K562 (cell line): ENCODE measurements around the gene BICD1. TPM values are rescaled to one million over a fixed set of nuclear protein-coding genes. Genes with fewer than 3 reads are reported as not detected.

Source experiments
- ATAC-seq: fragments of 200-7000 bp; cut with Tn5 transposase; 3 replicates; pipeline ENCODE4 v1.9.1; 2020; ENCODE audit warnings: moderate library complexity
- BruUV-seq: library from RNA; stranded (reverse); fragments of 400-500 nt; replicated peaks from 2 replicates; lab custom pipeline; 2021; lab: Mats Ljungman, UMichigan
- CTCF ChIA-PET: fragments of 300-600 bp; formaldehyde crosslinking; extraction: SDS; loops from one replicate; lab custom pipeline; 2021; ENCODE audit warnings: low intra/inter-chr PET ratio; lab: Yijun Ruan, JAX
- POLR2A ChIA-PET: fragments of 300-600, 350-650 bp; sonication (Branson Sonifier 250); formaldehyde crosslinking; extraction: SDS; loops from one replicate; lab custom pipeline; 2021; ENCODE audit warnings: antibody characterized with exemption, inconsistent platforms; lab: Yijun Ruan, JAX
- DNase-seq, 4 experiments: peaks; one replicate each; pipeline versions ENCODE4 v3.0.0 to v3.0.0-alpha.2; 2011 to 2018; ENCODE audit warnings: low spot score in 3 of 4, mixed read lengths in 3 of 4; ENCODE audit errors: extremely low read depth in 1 of 4
- FAIRE-seq: peaks from 2 replicates; lab custom pipeline; 2011; peaks lifted over from hg19 to GRCh38; lab: Jason Lieb, UNC
- H2AFZ ChIP-seq: 2 replicates; pipeline ENCODE4 v1.6.0; 2011; ENCODE audit warnings: low read depth, low read length, control low read depth, inconsistent platforms
- H3K27ac ChIP-seq: fragments of 200-600 bp; 3 replicates; pipeline ENCODE4 v1.8.0; 2011; ENCODE audit warnings: low read depth, mild to moderate bottlenecking, control low read depth, inconsistent platforms, low read length, moderate library complexity, mixed read lengths; ENCODE audit errors: extremely low read depth
- H3K27me3 ChIP-seq, 2 experiments: fragments of 300-600 bp in 1 of 2; 2 replicates in 1 of 2; 3 replicates in 1 of 2; pipeline versions ENCODE4 v1.6.0 to v1.8.0; 2011; ENCODE audit warnings: inconsistent platforms in 2 of 2, low read length in 2 of 2, mild to moderate bottlenecking in 1 of 2, mixed read lengths in 1 of 2, moderate library complexity in 1 of 2; ENCODE audit not compliant: control insufficient read depth in 2 of 2, insufficient read depth in 2 of 2
- H3K36me3 ChIP-seq: fragments of 300-600 bp; 3 replicates; pipeline ENCODE4 v1.8.0; 2011; ENCODE audit warnings: mild to moderate bottlenecking, low read length, inconsistent platforms; ENCODE audit not compliant: control insufficient read depth, insufficient read depth
- H3K4me1 ChIP-seq, 2 experiments: fragments of 200-600 bp in 1 of 2; replicated peaks in 1 of 2; 2 replicates in 1 of 2; 3 replicates in 1 of 2; pipeline versions ENCODE4 v1.5.1 to v1.8.0; 2011; ENCODE audit warnings: inconsistent platforms in 2 of 2, low read length in 2 of 2, mild to moderate bottlenecking in 1 of 2, mixed read lengths in 1 of 2, moderate library complexity in 1 of 2; ENCODE audit not compliant: control insufficient read depth in 2 of 2, insufficient read depth in 2 of 2
- H3K4me2 ChIP-seq: 2 replicates; pipeline ENCODE4 v1.6.1; 2011; ENCODE audit warnings: low read length, control low read depth, inconsistent platforms, mixed read lengths; ENCODE audit not compliant: insufficient read depth
- H3K4me3 ChIP-seq: fragments of 200-600 bp; sonication (generic), shearing (Covaris generic); 2 replicates; pipeline ENCODE4 v1.5.1; 2016; ENCODE audit warnings: control low read depth, inconsistent platforms
- H3K79me2 ChIP-seq: fragments of 200-600 bp; 3 replicates; pipeline ENCODE4 v1.8.0; 2011; ENCODE audit warnings: low read length, inconsistent platforms; ENCODE audit not compliant: control insufficient read depth, insufficient read depth
- H3K9ac ChIP-seq, 2 experiments: 2 replicates each; pipeline versions ENCODE4 v1.6.0 to v1.6.1; 2011; ENCODE audit warnings: low read depth in 2 of 2, low read length in 2 of 2, control low read depth in 1 of 2, inconsistent platforms in 1 of 2, mild to moderate bottlenecking in 1 of 2, mixed read lengths in 1 of 2; ENCODE audit not compliant: insufficient read depth in 1 of 2
- H3K9me1 ChIP-seq: one replicate; pipeline ENCODE4 v1.6.0; 2011; ENCODE audit warnings: inconsistent platforms, mild to moderate bottlenecking, low read length, moderate library complexity; ENCODE audit not compliant: control insufficient read depth, insufficient read depth
- H3K9me3 ChIP-seq: replicated peaks from 2 replicates; pipeline ENCODE4 v1.5.1; 2011; ENCODE audit warnings: low read depth, low read length, inconsistent platforms; ENCODE audit not compliant: control insufficient read depth, insufficient read depth
- H4K20me1 ChIP-seq: replicated peaks from 2 replicates; pipeline ENCODE4 v1.6.1; 2011; ENCODE audit warnings: low read length, inconsistent platforms, mixed read lengths; ENCODE audit not compliant: control insufficient read depth, insufficient read depth
- CTCF ChIP-seq, 3 experiments: IDR thresholded peaks in 2 of 3; conservative IDR thresholded peaks in 1 of 3; 2 replicates each; pipeline ENCODE4 v1.5.1; 2011 to 2012; ENCODE audit warnings: low read length in 3 of 3, mild to moderate bottlenecking in 3 of 3, control low read depth in 2 of 3, improper control_type of control experiment in 1 of 3, inconsistent platforms in 1 of 3, low read depth in 1 of 3, mixed read lengths in 1 of 3, moderate library complexity in 1 of 3; ENCODE audit not compliant: insufficient read depth in 2 of 3
- ESRRA ChIP-seq: fragments of 450-650 bp; IDR thresholded peaks from 2 replicates; pipeline ENCODE4 v1.6.1; 2014; ENCODE audit warnings: low read depth, mild to moderate bottlenecking, moderate library complexity, borderline replicate concordance
- MYNN ChIP-seq, 2 experiments: sonication (generic); formaldehyde crosslinking in 1 of 2; IDR thresholded peaks; 2 replicates each; pipeline versions ENCODE4 v1.5.0 to v1.6.1; 2016 to 2020; ENCODE audit warnings: antibody characterized with exemption in 1 of 2, missing genetic modification reagents in 1 of 2
- NELFE ChIP-seq: IDR thresholded peaks from 2 replicates; pipeline ENCODE4 v1.6.1; 2011; ENCODE audit warnings: mild to moderate bottlenecking; ENCODE audit not compliant: insufficient read depth, insufficient read length
- PYGO2 ChIP-seq: fragments of 450-650 bp; IDR thresholded peaks from 2 replicates; pipeline ENCODE4 v1.6.1; 2016; ENCODE audit warnings: mild to moderate bottlenecking, missing genetic modification characterization, moderate library complexity, missing compliant biosample characterization
- RFX1 ChIP-seq: fragments of 450-650 bp; IDR thresholded peaks from 2 replicates; pipeline ENCODE4 v1.6.1; 2016; ENCODE audit warnings: mild to moderate bottlenecking, moderate library complexity
- ZNF133 ChIP-seq: fragments of 250-450 bp; sonication (Bioruptor Pico); IDR thresholded peaks from 2 replicates; pipeline ENCODE4 v1.4.0; 2020; ENCODE audit warnings: mild to moderate bottlenecking
- WGBS: fragments of 100-300 bp; shearing (Covaris generic); methylation state at CpG from one replicate; pipeline ENCODE4 v1.1.6; 2016; ENCODE audit warnings: low coverage, mixed read lengths; ENCODE audit not compliant: insufficient coverage; ENCODE audit errors: missing lambda C conversion rate; 5-methylcytosine and 5-hydroxymethylcytosine counted together
- in situ Hi-C: fragments of 300-500 bp; cut with MboI; formaldehyde crosslinking; loops from 4 replicates; pipeline ENCODE4 v1.15.0; 2018; ENCODE audit warnings: inconsistent platforms, mixed read lengths
- intact Hi-C: fragments of 100-400 bp; cut with micrococcal nuclease; formaldehyde crosslinking; loops from 2 replicates; pipeline ENCODE4 v1.14.2; 2022
- polyA plus RNA-seq, 8 experiments: library from polyadenylated mRNA; depleted of rRNA in 4 of 8; stranded (reverse) in 5 of 8; unstranded in 3 of 8; fragments of >200 nt; fragmentation: Nextera tagmentation in 2 of 8; fragmentation: Illumina TruSeq in 1 of 8; extraction: Ambion mirVana in 2 of 8; extraction: Trizol in 1 of 8; gene quantifications; 2 replicates each; pipeline versions ENCODE4 v1.2.1 to v1.2.3, GENCODE V29; 2011 to 2014; ENCODE audit warnings: inconsistent platforms in 1 of 8, missing spikeins in 1 of 8
- total RNA-seq, 7 experiments: library from RNA; depleted of rRNA in 6 of 7; stranded (reverse); fragments of >200 nt in 6 of 7; fragmentation: Illumina TruSeq in 2 of 7; extraction: Trizol in 2 of 7; gene quantifications; 2 replicates each; pipeline versions ENCODE4 v1.2.1 to v1.2.3, GENCODE V29; 2011 to 2021; ENCODE audit warnings: low replicate concordance in 1 of 7

The BICD1 gene
- total and polyA plus RNA-seq, 9 of the 15 experiments (the other 6 are each of a cell fraction or from before 2014, with no cell fraction given), result 3.5 to 21.1 (median 12.5) TPM

GRCh38 chr12:32277774-32278173 lies 171.1 kb downstream of the BICD1 start:
- no TSS peak for BruUV-seq
- intact Hi-C loops, result no loop called here

More at GRCh38 chr12:32277774-32278173, 171.1 kb downstream of the BICD1 start:
- H3K27ac ChIP-seq, result no peak overlapping the region
- ChIA-PET POLR2A (no interaction called here), CTCF (no interaction called here)
- TF ChIP-seq CTCF (IDR thresholded peaks at IDR 0.05 in 2 of 3, conservative IDR thresholded peaks at IDR 0.05 in 1 of 3; ENCODE audit: insufficient read depth in 2 of 3, low read depth in 1 of 3, low read length in 3 of 3), result no peak
- TF ChIP-seq ZNF133 (CRISPR knock-in tag), result no peak
- TF ChIP-seq ESRRA, result no peak
- no peak for TF ChIP-seq PYGO2 (tag)
- peak; percentile 54 for TF ChIP-seq RFX1
- peak; percentile 56; the same call in 1 of the 2 replicates for TF ChIP-seq MYNN (IDR thresholded peaks at IDR 0.05)
- no peak for TF ChIP-seq MYNN (CRISPR knock-in tag; IDR thresholded peaks at IDR 0.05)
- no peak for TF ChIP-seq NELFE
- H3K4me2 ChIP-seq, result no peak overlapping the region
- H3K79me2 ChIP-seq, result no peaks in the 10 kb centered on the region
- in situ Hi-C loops, result no loop called here
- H4K20me1 ChIP-seq, result no peaks in the 10 kb centered on the region
- ATAC-seq (no peak), FAIRE-seq (no peak), DNase-seq (no peak)
- no peaks in the 10 kb centered on the region for H3K27me3 ChIP-seq
- H3K36me3 ChIP-seq, result no peaks in the 10 kb centered on the region
- H3K4me3 ChIP-seq, result no peak overlapping the region
- peaks cover 5 to 11% of the 10 kb centered on the region in 2 experiments; a peak in 4 of 5 replicates for H3K4me1 ChIP-seq
- no peak overlapping the region for H3K9ac ChIP-seq
- no peaks in the 10 kb centered on the region for H3K9me1 ChIP-seq
- WGBS, result 79% methylated on average over 2 of the region's 2 CpGs
- H3K9me3 ChIP-seq, result no peaks in the 10 kb centered on the region
- no peak overlapping the region for H2AFZ ChIP-seq
